CD8-positive, alpha-beta memory T cell (primary cell): ENCODE measurements around the gene INSM1. TPM values are rescaled to one million over a fixed set of nuclear protein-coding genes. Genes with fewer than 3 reads are reported as not detected.

Source experiments
- CTCF ChIA-PET: fragments of 350-600 bp; sonication (Branson Sonifier 250); formaldehyde crosslinking; loops from one replicate; lab custom pipeline; 2021; ENCODE audit warnings: antibody characterized with exemption; lab: Charles Lee
- POLR2A ChIA-PET: fragments of 350-600 bp; sonication (Branson Sonifier 250); formaldehyde crosslinking; loops from one replicate; lab custom pipeline; 2021; ENCODE audit warnings: antibody characterized with exemption; lab: Charles Lee
- DNase-seq, 5 donors: peaks; one replicate each; pipeline versions ENCODE4 v3.0.0 to v3.0.0-alpha.2; 2020 to 2022; ENCODE audit warnings: mixed read lengths in 1 of 5
- H3K27ac ChIP-seq: one replicate; pipeline ENCODE4 v1.7.0; 2013; ENCODE audit warnings: low read depth, mild to moderate bottlenecking, low read length, moderate library complexity
- H3K27me3 ChIP-seq: 2 replicates; pipeline ENCODE4 v1.7.0; 2013; ENCODE audit warnings: low read length, mild to moderate bottlenecking; ENCODE audit not compliant: insufficient read depth, poor library complexity, severe bottlenecking
- H3K36me3 ChIP-seq: 2 replicates; pipeline ENCODE4 v1.7.0; 2013; ENCODE audit warnings: mild to moderate bottlenecking, low read length, moderate library complexity; ENCODE audit not compliant: insufficient read depth
- H3K4me1 ChIP-seq: 2 replicates; pipeline ENCODE4 v1.7.0; 2013; ENCODE audit warnings: mild to moderate bottlenecking, low read length, moderate library complexity; ENCODE audit not compliant: insufficient read depth
- H3K4me3 ChIP-seq: 2 replicates; pipeline ENCODE4 v1.7.0; 2013; ENCODE audit warnings: mild to moderate bottlenecking, low read length
- H3K9me3 ChIP-seq: 2 replicates; pipeline ENCODE4 v1.7.0; 2013; ENCODE audit warnings: mild to moderate bottlenecking, low read length
- H3K27ac Mint-ChIP-seq, 8 donors: one replicate each; pipeline ENCODE4 v1.8.0; 2020 to 2021; ENCODE audit warnings: mixed read lengths in 8 of 8, mild to moderate bottlenecking in 6 of 8, inconsistent platforms in 3 of 8, moderate library complexity in 3 of 8
- H3K27me3 Mint-ChIP-seq, 2 donors: one replicate each; pipeline ENCODE4 v1.8.0; 2020 to 2021; ENCODE audit warnings: mixed read lengths in 2 of 2, mild to moderate bottlenecking in 1 of 2, moderate library complexity in 1 of 2
- H3K36me3 Mint-ChIP-seq, 3 donors: one replicate each; pipeline ENCODE4 v1.8.0; 2020 to 2021; ENCODE audit warnings: mixed read lengths in 3 of 3, inconsistent platforms in 1 of 3, mild to moderate bottlenecking in 1 of 3
- H3K4me1 Mint-ChIP-seq, 3 donors: one replicate each; pipeline ENCODE4 v1.8.0; 2020 to 2021; ENCODE audit warnings: mixed read lengths in 3 of 3, inconsistent platforms in 1 of 3, mild to moderate bottlenecking in 1 of 3
- H3K4me3 Mint-ChIP-seq, 7 donors: one replicate each; pipeline ENCODE4 v1.8.0; 2020 to 2021; ENCODE audit warnings: mixed read lengths in 7 of 7, mild to moderate bottlenecking in 6 of 7, moderate library complexity in 4 of 7, inconsistent platforms in 2 of 7
- H3K9me3 Mint-ChIP-seq, 5 donors: one replicate each; pipeline ENCODE4 v1.8.0; 2020 to 2022; ENCODE audit warnings: mixed read lengths in 5 of 5, mild to moderate bottlenecking in 3 of 5, moderate library complexity in 2 of 5, inconsistent platforms in 1 of 5
- polyA plus RNA-seq: library from polyadenylated mRNA; unstranded; fragments of 300-500 nt; fragmentation: Illumina TruSeq; gene quantifications from one replicate; pipeline ENCODE4 v1.2.3, GENCODE V29; 2021
- total RNA-seq, 2 experiments: library from RNA; stranded (reverse); gene quantifications; one replicate each; pipeline ENCODE4 v1.2.3, GENCODE V29; 2021

INSM1 gene
- total and polyA plus RNA-seq, 3 experiments from 2014 or later = 7.4 to 7.7 TPM; not detected in 1

DNA sequence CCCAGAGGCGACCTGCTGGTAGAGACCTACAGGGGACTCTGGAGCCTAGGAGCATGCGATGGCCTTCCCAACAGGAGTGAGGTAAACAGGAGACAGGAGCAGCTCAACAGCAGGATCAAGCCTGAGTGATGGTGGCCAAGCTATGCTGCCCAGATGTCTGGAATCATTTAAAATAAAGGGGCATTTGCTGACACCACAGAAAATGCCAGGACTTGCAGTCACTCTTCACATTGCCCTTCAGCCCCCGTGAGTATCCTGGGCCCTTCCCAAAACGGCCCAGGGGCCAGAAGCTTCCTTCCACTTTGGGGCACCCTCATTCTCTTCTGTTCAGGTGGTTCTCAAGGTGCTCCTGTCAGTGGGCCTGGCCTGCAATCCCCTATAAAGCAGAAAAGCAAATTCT lies 23.2 kb downstream of the INSM1 start:
- H3K4me3 ChIP-seq = no peak overlapping the region
- no peaks in the 10 kb centered on the region for H3K4me1 ChIP-seq
- no peaks in the 10 kb centered on the region for H3K36me3 ChIP-seq
- no peaks in the 10 kb centered on the region for H3K27me3 ChIP-seq
- H3K4me3 Mint-ChIP-seq = no peak overlapping the region
- peaks cover 0 to 1% of the 10 kb centered on the region in 2 donors for H3K27me3 Mint-ChIP-seq
- peak overlapping the region in 1 of 8 donors; percentile 21 for H3K27ac Mint-ChIP-seq
- no peak for DNase-seq
- no peak overlapping the region for H3K27ac ChIP-seq
- no peaks in the 10 kb centered on the region for H3K4me1 Mint-ChIP-seq
- ChIA-PET CTCF (no interaction called here), POLR2A (interaction anchor here (0.6 kb wide), 1 partner anchor 88 kb away, joined by 5 read pairs; no protein-coding TSS in a partner anchor)
- H3K36me3 Mint-ChIP-seq = peaks cover 0 to 45% (median 17%) of the 10 kb centered on the region in 3 donors
- no peaks in the 10 kb centered on the region for H3K9me3 ChIP-seq
- H3K9me3 Mint-ChIP-seq = no peaks in the 10 kb centered on the region

DNA sequence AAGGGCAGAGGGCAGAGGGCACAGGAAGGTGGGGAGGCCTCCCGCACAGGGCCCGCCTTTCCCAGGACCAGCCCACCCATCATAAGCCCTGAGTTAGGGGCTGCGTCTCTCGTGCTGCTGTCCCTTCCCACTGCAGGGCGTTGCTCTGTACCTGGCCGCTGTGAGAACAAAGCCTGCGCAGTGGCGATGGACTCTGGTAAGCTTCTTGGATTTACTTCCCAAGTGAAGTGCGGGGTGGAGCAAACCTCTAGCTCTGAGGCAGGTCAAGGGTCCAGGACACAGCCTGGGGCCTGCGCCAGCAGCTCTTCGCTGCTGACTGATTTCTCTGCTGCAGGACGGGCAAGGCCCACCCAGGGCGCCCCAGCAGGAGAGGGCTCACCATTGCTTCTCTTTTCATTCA lies 23.9 kb downstream of the INSM1 start:
- no peak overlapping the region for H3K4me3 ChIP-seq
- peak overlapping the region in 1 of 8 donors; percentile 19 for H3K27ac Mint-ChIP-seq
- peaks cover 0 to 50% (median 17%) of the 10 kb centered on the region in 3 donors for H3K36me3 Mint-ChIP-seq
- ChIA-PET POLR2A (no interaction called here), CTCF (no interaction called here)
- H3K4me1 ChIP-seq = no peaks in the 10 kb centered on the region
- H3K27me3 ChIP-seq = no peaks in the 10 kb centered on the region
- DNase-seq = no peak
- H3K36me3 ChIP-seq = no peaks in the 10 kb centered on the region
- peaks cover 0 to 1% of the 10 kb centered on the region in 2 donors for H3K27me3 Mint-ChIP-seq
- H3K27ac ChIP-seq = no peak overlapping the region
- no peaks in the 10 kb centered on the region for H3K9me3 ChIP-seq
- H3K4me1 Mint-ChIP-seq = no peaks in the 10 kb centered on the region
- H3K4me3 Mint-ChIP-seq = no peak overlapping the region
- H3K9me3 Mint-ChIP-seq = no peaks in the 10 kb centered on the region

DNA sequence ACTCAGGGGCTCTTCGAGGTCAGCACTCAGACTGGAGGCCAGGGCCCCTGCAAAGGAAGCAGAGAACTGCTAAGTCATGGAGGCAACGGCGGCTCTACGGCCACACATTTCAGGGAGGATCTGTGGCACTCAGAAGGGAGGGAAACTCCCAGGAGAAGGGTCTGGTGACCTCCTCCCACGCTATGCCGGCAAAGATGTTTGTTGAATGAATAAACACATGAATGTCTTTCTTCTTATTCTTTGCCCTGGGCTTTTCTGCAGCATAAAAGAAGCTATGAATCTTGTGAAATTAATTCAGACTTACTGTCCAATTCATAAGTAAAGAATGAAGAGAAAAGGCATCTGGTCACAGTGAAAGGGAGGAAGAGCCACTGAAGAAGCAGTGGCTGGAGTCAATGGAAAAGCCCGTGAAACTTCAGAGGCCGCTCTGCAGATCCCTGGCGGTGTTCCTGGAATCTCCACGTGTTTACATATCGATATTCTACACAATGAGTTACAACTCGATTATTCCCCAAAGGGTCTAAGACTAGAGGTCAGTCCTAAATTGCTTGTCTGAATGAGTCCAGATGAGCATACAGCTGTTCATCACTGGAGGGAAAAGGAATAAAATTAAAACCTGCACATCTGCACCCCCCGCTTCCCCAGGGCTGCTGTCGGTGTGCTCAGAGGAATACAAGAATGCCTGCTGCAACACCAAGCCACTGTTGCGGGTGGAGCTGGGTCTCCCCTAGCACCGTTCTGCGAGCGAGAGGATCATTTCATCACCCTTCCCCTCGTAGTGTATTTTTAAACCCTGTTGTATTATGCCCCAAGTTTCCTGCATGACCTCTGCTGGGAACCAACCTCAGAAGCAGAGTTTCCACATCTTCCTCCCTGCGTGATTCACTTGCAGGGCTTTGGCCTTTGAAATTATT lies 25.6 kb downstream of the INSM1 start:
- peaks cover 0 to 54% (median 17%) of the 10 kb centered on the region in 3 donors for H3K36me3 Mint-ChIP-seq
- Histone ChIP-seq H3K9me3 (no peaks in the 10 kb centered on the region), H3K4me1 (no peaks in the 10 kb centered on the region), H3K27me3 (no peaks in the 10 kb centered on the region), H3K27ac (no peak overlapping the region), H3K36me3 (no peaks in the 10 kb centered on the region), H3K4me3 (no peak overlapping the region)
- CTCF ChIA-PET = no interaction called here
- H3K4me1 Mint-ChIP-seq = no peaks in the 10 kb centered on the region
- H3K4me3 Mint-ChIP-seq = no peak overlapping the region
- H3K9me3 Mint-ChIP-seq = no peaks in the 10 kb centered on the region
- no peak for DNase-seq
- POLR2A ChIA-PET = no interaction called here
- H3K27me3 Mint-ChIP-seq = peaks cover 0 to 1% of the 10 kb centered on the region in 2 donors
- H3K27ac Mint-ChIP-seq = peak overlapping the region in 3 of 8 donors; percentile 32 to 54 (median 47)

DNA sequence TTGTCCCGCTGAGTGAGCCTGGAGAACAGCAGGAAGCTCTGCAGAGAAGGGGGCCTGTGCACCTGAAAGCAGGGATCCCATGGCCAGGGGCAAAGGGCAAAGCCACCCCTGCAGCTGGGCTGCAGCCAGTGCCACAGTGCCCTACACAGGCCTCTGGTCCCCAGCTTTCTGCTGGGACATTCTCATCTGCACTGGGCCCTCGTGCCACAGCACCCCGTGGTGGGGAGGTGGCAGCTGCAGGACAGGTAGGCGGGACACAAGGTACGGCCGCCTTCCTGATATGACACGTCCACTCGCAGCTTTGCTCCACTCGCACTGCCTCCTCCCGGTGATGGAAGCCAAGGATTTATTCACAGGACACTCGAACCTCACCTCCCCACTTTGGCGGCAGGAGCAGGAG lies 27.2 kb downstream of the INSM1 start:
- Mint-ChIP-seq H3K9me3 (no peaks in the 10 kb centered on the region), H3K27ac (peak overlapping the region in 1 of 8 donors; percentile 50), H3K4me1 (no peaks in the 10 kb centered on the region), H3K36me3 (peaks cover 0 to 59% (median 21%) of the 10 kb centered on the region in 3 donors), H3K4me3 (no peak overlapping the region), H3K27me3 (peaks cover 0 to 1% of the 10 kb centered on the region in 2 donors)
- Histone ChIP-seq H3K27ac (no peak overlapping the region), H3K9me3 (no peaks in the 10 kb centered on the region), H3K36me3 (no peaks in the 10 kb centered on the region), H3K4me1 (no peaks in the 10 kb centered on the region), H3K27me3 (no peaks in the 10 kb centered on the region), H3K4me3 (no peak overlapping the region)
- DNase-seq = no peak
- CTCF ChIA-PET = no interaction called here
- POLR2A ChIA-PET = no interaction called here

DNA sequence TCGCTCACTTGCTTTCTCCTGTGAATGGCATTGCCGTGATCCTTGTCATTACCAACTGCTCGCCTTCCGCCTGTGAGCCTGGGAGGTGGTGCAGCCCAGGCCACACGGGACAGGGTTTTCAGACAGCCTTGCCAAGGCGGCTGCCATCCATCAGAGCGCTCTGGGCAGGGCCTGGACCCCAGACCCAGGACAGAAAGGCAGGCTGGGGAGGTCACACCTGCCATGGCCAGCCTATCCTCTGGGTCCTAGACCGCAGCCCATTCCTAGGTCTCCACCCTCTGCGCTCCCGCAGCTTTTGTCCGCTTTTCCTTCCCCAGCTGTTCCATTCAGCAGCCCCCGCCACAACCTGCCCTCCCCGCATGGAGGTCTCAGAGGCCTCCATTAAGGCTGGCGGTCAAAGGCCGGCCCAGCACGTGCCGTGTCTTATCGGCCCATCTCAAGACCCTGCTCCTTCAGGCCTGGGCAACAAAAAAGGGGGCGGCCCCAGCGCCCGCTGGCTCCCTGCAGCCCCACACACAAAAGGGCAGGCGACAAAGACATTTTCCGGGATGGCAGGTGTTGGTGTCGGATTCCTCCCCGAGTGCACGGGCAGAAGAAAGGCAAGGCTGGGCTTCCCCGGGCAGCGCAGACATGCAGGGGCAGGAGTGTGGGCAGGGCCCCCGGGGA lies 28.1 kb downstream of the INSM1 start:
- Mint-ChIP-seq H3K27ac (no peak overlapping the region), H3K36me3 (peaks cover 0 to 64% (median 18%) of the 10 kb centered on the region in 3 donors), H3K27me3 (no peaks in the 10 kb centered on the region), H3K9me3 (no peaks in the 10 kb centered on the region), H3K4me3 (no peak overlapping the region), H3K4me1 (no peaks in the 10 kb centered on the region)
- ChIA-PET CTCF (no interaction called here), POLR2A (no interaction called here)
- H3K27me3 ChIP-seq = no peaks in the 10 kb centered on the region
- DNase-seq = no peak
- H3K4me3 ChIP-seq = no peak overlapping the region
- H3K9me3 ChIP-seq = no peaks in the 10 kb centered on the region
- H3K27ac ChIP-seq = no peak overlapping the region
- H3K4me1 ChIP-seq = no peaks in the 10 kb centered on the region
- H3K36me3 ChIP-seq = no peaks in the 10 kb centered on the region

GRCh38 chr20:20396794-20397193 lies 28.9 kb downstream of the INSM1 start:
- no peaks in the 10 kb centered on the region for H3K4me1 ChIP-seq
- no peak for DNase-seq
- no peaks in the 10 kb centered on the region for H3K4me1 Mint-ChIP-seq
- ChIA-PET CTCF (no interaction called here), POLR2A (no interaction called here)
- H3K4me3 ChIP-seq = no peak overlapping the region
- no peaks in the 10 kb centered on the region for H3K27me3 Mint-ChIP-seq
- no peaks in the 10 kb centered on the region for H3K36me3 ChIP-seq
- no peaks in the 10 kb centered on the region for H3K9me3 Mint-ChIP-seq
- H3K9me3 ChIP-seq = no peaks in the 10 kb centered on the region
- no peak overlapping the region for H3K27ac ChIP-seq
- peaks cover 0 to 60% (median 17%) of the 10 kb centered on the region in 3 donors for H3K36me3 Mint-ChIP-seq
- no peak overlapping the region for H3K4me3 Mint-ChIP-seq
- no peaks in the 10 kb centered on the region for H3K27me3 ChIP-seq
- H3K27ac Mint-ChIP-seq = no peak overlapping the region

DNA sequence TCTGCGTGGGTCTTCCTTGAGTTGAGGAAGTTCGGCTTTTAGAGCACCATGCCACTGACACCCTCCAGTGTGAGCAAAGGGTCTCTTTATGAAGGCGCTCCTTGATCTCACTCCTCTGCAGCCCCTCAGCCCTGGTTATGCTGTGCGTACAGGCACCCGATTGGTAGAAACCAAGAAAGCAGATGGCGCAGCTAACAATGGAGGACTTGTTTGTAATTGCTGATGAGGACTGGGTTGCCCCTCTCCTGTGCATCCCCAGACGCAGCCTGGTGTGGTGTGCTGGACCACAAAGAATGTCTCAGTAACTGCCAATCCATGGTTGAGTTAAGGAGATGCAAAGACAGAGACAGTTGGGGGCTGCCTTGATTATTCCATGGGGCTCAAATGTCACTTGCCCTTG lies 30.2 kb downstream of the INSM1 start:
- Histone ChIP-seq H3K4me1 (no peaks in the 10 kb centered on the region), H3K27ac (no peak overlapping the region), H3K9me3 (no peaks in the 10 kb centered on the region), H3K36me3 (no peaks in the 10 kb centered on the region), H3K4me3 (no peak overlapping the region), H3K27me3 (no peaks in the 10 kb centered on the region)
- no peak overlapping the region for H3K27ac Mint-ChIP-seq
- H3K4me3 Mint-ChIP-seq = no peak overlapping the region
- no peaks in the 10 kb centered on the region for H3K9me3 Mint-ChIP-seq
- ChIA-PET CTCF (no interaction called here), POLR2A (no interaction called here)
- H3K27me3 Mint-ChIP-seq = no peaks in the 10 kb centered on the region
- H3K36me3 Mint-ChIP-seq = peaks cover 0 to 56% (median 9%) of the 10 kb centered on the region in 3 donors
- H3K4me1 Mint-ChIP-seq = no peaks in the 10 kb centered on the region
- no peak for DNase-seq
